ENCODE measurements around the gene SLC13A4. TPM values are rescaled to one million over a fixed set of nuclear protein-coding genes. Genes with fewer than 3 reads are reported as not detected.

The SLC13A4 gene
- total RNA-seq, 5 donors from 2014 or later (not counting 1 experiment from before 2014, with no cell fraction given): not detected

GRCh38 chr7:135666156-135666555 lies 61.8 kb downstream of the SLC13A4 start:
- Mint-ChIP-seq H3K4me3 (no peak overlapping the region), H3K27ac (no peak overlapping the region), H3K27me3 (no peaks in the 10 kb centered on the region), H3K36me3 (peaks cover 23% of the 10 kb centered on the region), H3K9me3 (no peaks in the 10 kb centered on the region), H3K4me1 (peaks cover 63 to 75% (median 70%) of the 10 kb centered on the region in 3 donors)
- DNase-seq (no peak), ATAC-seq (replicated peaks in 1 of 4) (no peak)
- WGBS (ENCODE audit: insufficient coverage): 95% methylated on average over 7 of the region's 11 CpGs
- no peaks in the 10 kb centered on the region for H3K27me3 ChIP-seq (replicated peaks in 1 of 2; ENCODE audit: control insufficient read depth in 2 of 2, extremely low read depth in 1 of 2, insufficient read depth in 2 of 2, low read length in 1 of 2)
- H3K9me3 ChIP-seq: no peaks in the 10 kb centered on the region
- H3K4me1 ChIP-seq (ENCODE audit: control insufficient read depth in 1 of 2, extremely low read depth in 1 of 2, insufficient read depth in 2 of 2, low read length in 2 of 2): peaks cover 0 to 19% of the 10 kb centered on the region in 2 experiments
- ChIA-PET CTCF (no interaction called here), POLR2A (no interaction called here)
- peaks cover 0 to 2% of the 10 kb centered on the region in 2 donors for H3K36me3 ChIP-seq (ENCODE audit: control insufficient read depth in 2 of 2, extremely low read depth in 1 of 2, insufficient read depth in 1 of 2, low read length in 1 of 2)
- no peak overlapping the region for H3K4me3 ChIP-seq (ENCODE audit: control insufficient read depth in 1 of 2, extremely low read depth in 1 of 2, low read length in 1 of 2)
- no peak overlapping the region for H3K27ac ChIP-seq (ENCODE audit: low read length)

- Histone ChIP-seq H3K36me3 (ENCODE audit: control insufficient read depth in 2 of 2, extremely low read depth in 1 of 2, insufficient read depth in 1 of 2, low read length in 1 of 2) (peaks cover 0 to 2% of the 10 kb centered on the region in 2 donors), H3K4me3 (ENCODE audit: control insufficient read depth in 1 of 2, extremely low read depth in 1 of 2, low read length in 1 of 2) (no peak overlapping the region), H3K4me1 (ENCODE audit: control insufficient read depth in 1 of 2, extremely low read depth in 1 of 2, insufficient read depth in 2 of 2, low read length in 2 of 2) (peaks cover 0 to 19% of the 10 kb centered on the region in 2 experiments), H3K27ac (ENCODE audit: low read length) (no peak overlapping the region), H3K27me3 (replicated peaks in 1 of 2; ENCODE audit: control insufficient read depth in 2 of 2, extremely low read depth in 1 of 2, insufficient read depth in 2 of 2, low read length in 1 of 2) (no peaks in the 10 kb centered on the region), H3K9me3 (no peaks in the 10 kb centered on the region)
- peak overlapping the region in 1 of 3 donors; percentile 30 for H3K4me3 Mint-ChIP-seq
- DNase-seq (no peak), ATAC-seq (replicated peaks in 1 of 4) (no peak)
- H3K27me3 Mint-ChIP-seq: no peaks in the 10 kb centered on the region
- no peaks in the 10 kb centered on the region for H3K9me3 Mint-ChIP-seq
- ChIA-PET POLR2A (interaction anchor here in 1 of 2 donors (0.5 kb wide), 1 partner anchor 92 kb away, joined by 3 read pairs; no protein-coding TSS in a partner anchor), CTCF (interaction anchor here (0.6 to 1.6 kb wide), 2 partner anchors 43 to 229 kb away, joined by 3 to 5 read pairs; no protein-coding TSS in a partner anchor)
- H3K27ac Mint-ChIP-seq: no peak overlapping the region
- WGBS (ENCODE audit: insufficient coverage): no CpG with 5 or more reads among the region's 3 CpGs
- peaks cover 56 to 69% (median 63%) of the 10 kb centered on the region in 3 donors for H3K4me1 Mint-ChIP-seq
- H3K36me3 Mint-ChIP-seq: peaks cover 23% of the 10 kb centered on the region
These were observed 62.9 kb downstream of the SLC13A4 start for GRCh38 chr7:135665042-135665441.

- Mint-ChIP-seq H3K27ac (peak overlapping the region in 1 of 2 donors; percentile 22), H3K4me3 (peak overlapping the region; percentile 68 to 97 (median 90)), H3K9me3 (no peaks in the 10 kb centered on the region), H3K36me3 (peaks cover 23% of the 10 kb centered on the region), H3K27me3 (no peaks in the 10 kb centered on the region), H3K4me1 (peaks cover 47 to 60% (median 56%) of the 10 kb centered on the region in 3 donors)
- no CpG with 5 or more reads among the region's 3 CpGs for WGBS (ENCODE audit: insufficient coverage)
- ATAC-seq (replicated peaks in 1 of 4): no peak
- peaks cover 0 to 19% of the 10 kb centered on the region in 2 experiments for H3K4me1 ChIP-seq (ENCODE audit: control insufficient read depth in 1 of 2, extremely low read depth in 1 of 2, insufficient read depth in 2 of 2, low read length in 2 of 2)
- CTCF ChIA-PET: interaction anchor here (0.5 to 1.7 kb wide), 7 partner anchors 9 to 1349 kb away, joined by 3 to 5 read pairs (median 3); no protein-coding TSS in a partner anchor
- no peaks in the 10 kb centered on the region for H3K27me3 ChIP-seq (replicated peaks in 1 of 2; ENCODE audit: control insufficient read depth in 2 of 2, extremely low read depth in 1 of 2, insufficient read depth in 2 of 2, low read length in 1 of 2)
- H3K9me3 ChIP-seq: no peaks in the 10 kb centered on the region
- no peak overlapping the region for H3K4me3 ChIP-seq (ENCODE audit: control insufficient read depth in 1 of 2, extremely low read depth in 1 of 2, low read length in 1 of 2)
- H3K27ac ChIP-seq (ENCODE audit: low read length): no peak overlapping the region
- POLR2A ChIA-PET: interaction anchor here (0.6 to 0.7 kb wide), 2 partner anchors 11 to 314 kb away, joined by 3 to 9 read pairs; no protein-coding TSS in a partner anchor
- H3K36me3 ChIP-seq (ENCODE audit: control insufficient read depth in 2 of 2, extremely low read depth in 1 of 2, insufficient read depth in 1 of 2, low read length in 1 of 2): peaks cover 0 to 2% of the 10 kb centered on the region in 2 donors
- no peak for DNase-seq
These were observed 63.9 kb downstream of the SLC13A4 start for GRCh38 chr7:135664046-135664589.

- Mint-ChIP-seq H3K36me3 (peaks cover 9% of the 10 kb centered on the region), H3K4me1 (peaks cover 45 to 47% (median 46%) of the 10 kb centered on the region in 3 donors), H3K27me3 (no peaks in the 10 kb centered on the region), H3K27ac (peak within 1 kb of the TSS; percentile 81 to 91), H3K9me3 (no peaks in the 10 kb centered on the region), H3K4me3 (peak within 1 kb of the TSS; percentile 90 to 97 (median 93))
- Histone ChIP-seq H3K27me3 (replicated peaks in 1 of 2; ENCODE audit: control insufficient read depth in 2 of 2, extremely low read depth in 1 of 2, insufficient read depth in 2 of 2, low read length in 1 of 2) (no peaks in the 10 kb centered on the region), H3K36me3 (ENCODE audit: control insufficient read depth in 2 of 2, extremely low read depth in 1 of 2, insufficient read depth in 1 of 2, low read length in 1 of 2) (peaks cover 0 to 2% of the 10 kb centered on the region in 2 donors), H3K4me1 (ENCODE audit: control insufficient read depth in 1 of 2, extremely low read depth in 1 of 2, insufficient read depth in 2 of 2, low read length in 2 of 2) (peaks cover 0 to 19% of the 10 kb centered on the region in 2 experiments), H3K27ac (ENCODE audit: low read length) (peak within 1 kb of the TSS; percentile 71), H3K4me3 (ENCODE audit: control insufficient read depth in 1 of 2, extremely low read depth in 1 of 2, low read length in 1 of 2) (peak within 1 kb of the TSS; percentile 88 to 93), H3K9me3 (no peaks in the 10 kb centered on the region)
- under 1% methylated on average over 51 of the region's 60 CpGs for WGBS (ENCODE audit: insufficient coverage)
- DNase-seq (peak; percentile 85 to 98 (median 93)), ATAC-seq (replicated peaks in 1 of 4) (peak; percentile 97 to 98 (median 97))
- POLR2A ChIA-PET: interaction anchor here in 1 of 2 donors (0.6 to 1.0 kb wide), 2 partner anchors 11 to 313 kb away, joined by 3 to 5 read pairs; no protein-coding TSS in a partner anchor
- CTCF ChIA-PET: interaction anchor here (0.5 to 2.0 kb wide), 11 partner anchors 10 to 1524 kb away, joined by 3 to 13 read pairs (median 4); no protein-coding TSS in a partner anchor
These were observed 65.4 kb downstream of the SLC13A4 start, which contains the start of gene STMP1 for GRCh38 chr7:135662373-135663114. STMP1 (plus strand) TSS chr7:135662514.

GRCh38 chr7:135662123-135662372 lies 65.9 kb downstream of the SLC13A4 start:
- peaks cover 0 to 19% of the 10 kb centered on the region in 2 experiments for H3K4me1 ChIP-seq (ENCODE audit: control insufficient read depth in 1 of 2, extremely low read depth in 1 of 2, insufficient read depth in 2 of 2, low read length in 2 of 2)
- CTCF ChIA-PET: interaction anchor here (0.5 to 2.0 kb wide), 6 partner anchors 11 to 1337 kb away, joined by 3 to 13 read pairs (median 4); no protein-coding TSS in a partner anchor
- Mint-ChIP-seq H3K36me3 (peaks cover 9% of the 10 kb centered on the region), H3K27ac (peak overlapping the region; percentile 81 to 91), H3K9me3 (no peaks in the 10 kb centered on the region), H3K27me3 (no peaks in the 10 kb centered on the region), H3K4me1 (peaks cover 44 to 47% (median 45%) of the 10 kb centered on the region in 3 donors), H3K4me3 (peak overlapping the region; percentile 90 to 97 (median 93))
- peaks cover 0 to 2% of the 10 kb centered on the region in 2 donors for H3K36me3 ChIP-seq (ENCODE audit: control insufficient read depth in 2 of 2, extremely low read depth in 1 of 2, insufficient read depth in 1 of 2, low read length in 1 of 2)
- H3K9me3 ChIP-seq: no peaks in the 10 kb centered on the region
- H3K27me3 ChIP-seq (replicated peaks in 1 of 2; ENCODE audit: control insufficient read depth in 2 of 2, extremely low read depth in 1 of 2, insufficient read depth in 2 of 2, low read length in 1 of 2): no peaks in the 10 kb centered on the region
- ATAC-seq (replicated peaks in 1 of 4): no peak
- 7% methylated on average over 17 of the region's 17 CpGs for WGBS (ENCODE audit: insufficient coverage)
- POLR2A ChIA-PET: interaction anchor here in 1 of 2 donors (0.5 to 0.9 kb wide), 2 partner anchors 151 to 515 kb away, joined by 3 read pairs; partner anchors contain the start of gene TMEM140
- H3K4me3 ChIP-seq (ENCODE audit: control insufficient read depth in 1 of 2, extremely low read depth in 1 of 2, low read length in 1 of 2): peak overlapping the region; percentile 88 to 93
- peak overlapping the region; percentile 71 for H3K27ac ChIP-seq (ENCODE audit: low read length)
- DNase-seq: peak in 1 of 35 experiments; percentile 8

Measured in T-cell (primary cell).